Fibroblast of gingiva (primary cell): Measurements from ENCODE around the gene PPP1R27.
"Not testable (repeated sequence)": the region's sequence is repeated elsewhere in the genome, so short reads cannot be mapped to it uniquely, and the experiment has no call there.

ENCODE experiments used
- DNase-seq: peaks from one replicate; pipeline ENCODE4 v3.0.0-alpha.2; 2011; ENCODE audit warnings: low read depth

The PPP1R27 gene

GRCh38 chr17:81840826-81841778 is 6.3 kb upstream of the PPP1R27 start:
- DNase-seq: no peak

GRCh38 chr17:81840059-81840458 is 5.2 kb upstream of the PPP1R27 start:
- DNase-seq: not testable (repeated sequence)

DNA sequence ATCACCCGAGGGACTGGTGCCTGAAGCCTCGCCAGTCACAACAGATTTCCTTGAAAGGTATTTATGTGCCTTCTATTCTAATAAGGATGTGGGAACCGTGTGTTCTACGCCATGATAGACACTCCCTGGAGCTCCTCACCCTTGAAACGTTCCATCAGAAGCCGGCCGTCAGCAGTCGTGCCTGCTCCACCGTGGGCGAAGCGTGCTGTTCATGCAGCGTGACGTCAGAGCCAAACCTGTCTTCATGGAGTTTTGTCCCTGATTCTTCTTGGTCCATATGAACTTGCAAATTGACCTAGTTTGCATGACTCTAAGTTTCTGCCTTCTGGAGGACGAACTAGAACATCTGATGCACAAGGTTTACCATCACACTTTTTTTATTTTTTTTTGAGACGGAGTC is 4.5 kb upstream of the PPP1R27 start:
- no peak for DNase-seq

- DNase-seq: no peak
These were observed 4.0 kb upstream of the PPP1R27 start for GRCh38 chr17:81838753-81839255.

DNA sequence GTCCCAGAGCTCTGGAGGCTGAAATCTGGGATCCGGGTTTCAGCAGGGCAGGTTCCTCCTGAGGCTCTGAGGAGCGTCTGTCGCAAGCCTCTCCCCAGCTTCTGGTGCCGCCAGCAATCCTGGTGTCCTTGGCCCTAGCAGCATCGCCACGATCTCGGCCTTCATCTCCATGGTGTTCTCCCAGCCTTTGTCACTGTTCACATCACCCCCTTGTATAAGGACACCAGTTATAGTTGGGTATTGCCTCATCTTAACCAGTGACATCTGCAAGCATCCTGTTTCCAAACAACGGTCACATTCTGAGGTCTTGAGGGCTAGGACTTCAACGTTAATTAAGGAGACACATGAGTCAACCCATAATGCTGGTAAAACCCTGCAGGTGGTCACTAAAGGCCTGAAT is 2.8 kb upstream of the PPP1R27 start:
- DNase-seq: peak; percentile 84

GRCh38 chr17:81833921-81834830 is 674 bp downstream of the PPP1R27 start:
- no peak for DNase-seq

- DNase-seq: peak; percentile 93
These were observed 1.5 kb downstream of the PPP1R27 start, which contains the start of gene MCRIP1 for GRCh38 chr17:81833160-81833920. Gene MCRIP1, minus strand, starts transcription at chr17:81833291. Its CDS starts 8,785 bp downstream, at chr17:81824506.

GRCh38 chr17:81832608-81833159 is 2.2 kb downstream of the PPP1R27 start:
- DNase-seq: no peak

GRCh38 chr17:81831957-81832607 is 2.8 kb downstream of the PPP1R27 start:
- DNase-seq: peak; percentile 48

GRCh38 chr17:81831563-81831956 is 3.3 kb downstream of the PPP1R27 start:
- DNase-seq: no peak

DNA sequence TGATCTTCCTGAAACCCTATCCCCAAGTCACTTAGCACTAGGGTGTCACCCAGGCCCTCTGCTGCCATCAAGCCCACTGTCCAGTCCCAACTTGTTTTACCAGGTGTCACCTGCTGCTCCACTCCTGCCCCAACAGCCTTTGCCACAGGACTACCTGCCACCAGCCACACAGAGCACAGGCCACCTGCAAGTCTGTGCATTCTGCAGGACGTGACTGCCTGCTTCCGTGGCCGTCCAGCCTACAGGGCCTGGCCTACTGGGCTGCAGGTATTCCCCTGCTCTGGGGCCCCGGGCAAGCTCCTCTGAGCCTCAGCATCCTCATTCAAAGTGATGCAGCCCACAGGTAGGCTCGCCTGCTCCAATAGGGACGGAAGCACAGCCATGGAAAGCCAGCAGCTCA is 5.0 kb downstream of the PPP1R27 start:
- no peak for DNase-seq

DNA sequence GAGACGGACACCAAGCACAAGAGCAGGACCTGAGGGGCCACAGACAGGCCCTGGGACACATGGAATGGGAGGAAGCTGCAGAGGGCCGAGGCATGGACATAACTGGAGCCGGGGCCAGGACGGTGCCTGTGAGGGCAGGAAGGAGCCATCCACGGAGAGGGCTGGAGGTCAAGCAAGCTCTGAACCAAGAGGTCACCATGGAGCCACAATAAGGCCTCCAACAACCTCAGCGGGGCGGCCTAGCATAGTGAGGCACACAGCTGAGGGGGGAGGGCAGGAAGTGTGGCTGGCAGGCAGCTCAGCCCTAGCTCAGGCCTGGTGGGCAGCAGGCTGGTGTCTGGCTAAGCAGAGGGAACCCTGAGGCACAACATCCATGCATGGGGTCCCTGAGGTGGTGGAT is 6.2 kb downstream of the PPP1R27 start:
- DNase-seq: no peak

- no peak for DNase-seq
These were observed 8.9 kb downstream of the PPP1R27 start for GRCh38 chr17:81825841-81826466.

GRCh38 chr17:81824595-81824994 is 10.3 kb downstream of the PPP1R27 start:
- no peak for DNase-seq

GRCh38 chr17:81823820-81824550 is 10.9 kb downstream of the PPP1R27 start:
- no peak for DNase-seq

GRCh38 chr17:81822996-81823819 is 11.6 kb downstream of the PPP1R27 start:
- no peak for DNase-seq

DNA sequence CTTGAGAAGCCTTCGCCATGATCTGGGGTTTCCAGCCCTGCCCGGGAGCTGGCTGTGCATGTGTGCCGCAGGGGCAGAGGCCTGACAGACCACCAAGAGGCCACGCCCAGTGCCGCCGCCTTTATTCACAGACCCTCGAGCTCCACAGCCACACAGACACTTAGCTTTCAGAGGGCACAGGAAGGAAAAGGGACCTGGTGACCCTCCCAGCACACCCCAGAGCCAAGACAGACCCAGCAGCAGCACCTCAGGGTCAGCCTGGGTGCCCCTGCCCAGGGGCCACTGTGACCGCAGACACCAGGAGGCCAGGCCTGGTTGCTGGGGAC is 12.6 kb downstream of the PPP1R27 start:
- DNase-seq: no peak

DNA sequence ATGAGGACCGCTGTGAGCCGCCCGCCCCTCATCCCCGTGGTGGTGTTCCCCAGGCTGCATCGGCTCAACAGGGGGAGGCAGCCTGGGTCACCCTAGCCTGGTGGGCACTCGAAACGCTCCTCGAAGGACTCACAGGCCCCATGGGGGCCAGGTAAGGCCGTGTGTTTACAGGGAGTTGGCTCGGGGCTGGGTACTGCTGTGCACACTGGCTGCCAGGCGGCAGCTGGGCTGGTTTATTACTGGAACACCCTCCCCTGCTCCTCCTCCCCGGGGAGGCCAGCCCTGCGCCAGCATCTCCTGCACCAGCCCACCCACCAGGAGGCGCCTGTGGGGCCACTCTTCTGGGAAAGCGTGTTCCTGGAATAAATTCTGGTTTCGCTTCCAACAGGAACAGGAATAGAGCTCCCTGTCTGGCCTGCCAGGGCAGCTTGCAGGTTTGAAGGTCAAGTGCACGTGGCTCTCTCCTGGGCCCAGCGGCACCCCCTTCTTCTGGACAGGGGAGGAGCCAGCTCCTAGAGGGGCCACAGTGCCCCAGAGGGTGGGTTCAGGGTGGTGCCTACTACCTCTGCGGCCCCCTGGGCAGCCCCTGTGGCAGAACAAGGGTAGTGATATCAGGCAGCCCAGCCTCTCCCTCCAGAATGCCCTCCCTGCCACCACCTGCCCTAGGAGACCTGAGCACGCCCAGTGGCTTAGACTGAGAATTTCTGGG is 13.1 kb downstream of the PPP1R27 start:
- peak; percentile 49 for DNase-seq
